Stimulated activated CD4-positive, alpha-beta T cell treated with anti-CD3 and anti-CD28 coated beads, Interleukin-4, amount 100 ng/mL, for 4 hours (primary cell): ENCODE data around the gene CLIP2.
"Not testable (repeated sequence)": the region's sequence is repeated elsewhere in the genome, so short reads cannot be mapped to it uniquely, and the experiment has no call there.

ENCODE experiments used
- DNase-seq, 2 experiments: peaks; one replicate each; pipeline ENCODE4 v3.0.0-alpha.2; 2020

The CLIP2 gene

DNA sequence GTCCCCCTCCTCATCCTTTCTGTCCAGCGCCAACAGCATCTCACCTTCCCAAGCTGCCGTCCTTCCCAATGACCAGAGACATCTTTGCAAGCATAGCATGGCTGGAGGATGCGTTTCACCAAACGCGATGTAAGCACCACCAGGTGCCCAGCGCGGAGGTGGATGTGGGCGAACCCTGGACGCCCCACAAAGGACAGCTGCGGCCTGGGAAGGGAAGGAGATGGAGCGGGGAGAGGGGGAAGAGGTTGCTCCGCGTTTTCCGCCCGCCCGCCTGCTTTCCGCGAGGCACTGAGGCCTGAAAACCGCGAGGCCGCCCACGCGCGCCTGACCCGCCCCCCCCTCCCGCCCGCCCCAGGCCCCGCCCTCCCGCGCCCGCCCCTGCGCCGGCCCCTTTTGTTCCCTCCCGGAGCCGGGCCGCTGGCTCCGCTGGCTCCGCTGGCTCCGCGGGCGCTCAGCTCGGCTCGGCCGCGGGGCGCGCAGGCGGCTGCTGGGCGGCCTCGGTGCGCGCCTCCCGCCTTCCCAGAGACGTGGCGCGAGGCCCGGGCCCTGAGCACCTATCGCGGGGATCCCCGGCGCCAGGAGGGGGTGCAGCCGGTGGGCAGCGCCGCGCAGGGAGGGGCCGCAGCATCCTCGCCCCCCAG, at the start of gene CLIP2:
Gene CLIP2, plus strand, starts transcription at position 390 of the 641 bp plus-strand sequence. CDS start 28,140 bp downstream, outside the sequence.
- peak; percentile 76 to 82 for DNase-seq

- DNase-seq = no peak
Measured at GRCh38 chr7:74240482-74240881, 48.7 kb upstream of the CLIP2 start.

GRCh38 chr7:74242122-74242443, 47.1 kb upstream of the CLIP2 start:
- no peak for DNase-seq

DNA sequence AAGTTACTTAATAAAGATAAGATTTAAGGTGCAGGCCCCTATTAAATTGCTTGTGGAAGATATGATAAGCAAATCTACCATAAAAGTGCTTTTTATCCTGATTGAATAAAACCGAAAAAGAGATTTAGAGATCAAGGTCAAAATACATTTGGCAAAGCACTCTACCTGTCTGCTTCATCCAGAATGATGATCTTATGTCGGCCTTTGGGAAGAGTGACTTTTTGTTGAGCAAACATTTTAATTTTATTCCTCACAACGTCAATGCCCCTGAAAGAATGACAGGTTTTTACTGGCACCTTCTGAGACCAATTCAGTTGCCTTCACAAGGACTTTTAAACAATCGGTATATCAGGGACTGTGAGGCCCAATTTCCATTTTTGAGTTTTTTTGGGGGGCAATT, 42.7 kb upstream of the CLIP2 start:
- DNase-seq = no peak

- no peak for DNase-seq
Measured at GRCh38 chr7:74248156-74248555, 41.1 kb upstream of the CLIP2 start.

DNA sequence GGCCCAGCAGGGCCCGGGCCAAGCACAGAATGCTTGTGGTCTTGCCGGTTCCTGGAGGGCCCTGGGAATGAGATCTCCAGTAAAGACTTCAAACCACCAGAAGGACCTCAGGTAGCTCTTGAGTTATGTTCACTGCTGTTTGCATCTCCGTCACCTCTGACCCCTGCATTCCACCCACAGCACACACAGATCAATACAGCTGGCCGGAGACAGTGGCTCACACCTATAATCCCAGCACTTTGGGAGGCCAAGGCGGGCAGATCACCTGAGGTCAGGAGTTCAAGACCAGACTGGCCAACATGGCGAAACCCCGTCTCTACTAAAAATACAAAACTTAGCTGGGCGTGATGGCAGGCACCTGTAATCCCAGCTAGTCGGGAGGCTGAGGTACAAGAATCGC, 40.1 kb upstream of the CLIP2 start:
- DNase-seq = not testable (repeated sequence)

DNA sequence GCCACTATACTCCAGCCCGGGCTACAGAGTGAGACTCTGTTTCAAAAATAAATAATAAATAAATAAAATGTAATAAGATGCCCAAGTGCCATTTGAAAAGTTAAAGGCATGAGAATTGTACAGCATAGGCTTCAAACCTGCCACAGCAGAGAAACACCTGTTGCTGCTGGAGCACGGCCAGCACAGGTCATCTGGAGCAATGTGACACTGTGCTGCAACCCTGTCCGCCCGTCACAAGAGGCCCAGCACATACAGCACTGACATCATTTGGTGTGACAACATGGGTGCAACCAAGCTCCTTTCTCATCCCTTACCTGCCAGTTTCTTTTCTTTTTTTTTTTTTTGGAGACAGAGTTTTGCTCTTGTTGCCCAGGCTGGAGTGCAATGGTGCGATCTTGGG, 36.3 kb upstream of the CLIP2 start:
- DNase-seq = no peak

GRCh38 chr7:74253331-74253730, 35.9 kb upstream of the CLIP2 start:
- no peak for DNase-seq

GRCh38 chr7:74253835-74254128, 35.4 kb upstream of the CLIP2 start:
- no peak for DNase-seq

DNA sequence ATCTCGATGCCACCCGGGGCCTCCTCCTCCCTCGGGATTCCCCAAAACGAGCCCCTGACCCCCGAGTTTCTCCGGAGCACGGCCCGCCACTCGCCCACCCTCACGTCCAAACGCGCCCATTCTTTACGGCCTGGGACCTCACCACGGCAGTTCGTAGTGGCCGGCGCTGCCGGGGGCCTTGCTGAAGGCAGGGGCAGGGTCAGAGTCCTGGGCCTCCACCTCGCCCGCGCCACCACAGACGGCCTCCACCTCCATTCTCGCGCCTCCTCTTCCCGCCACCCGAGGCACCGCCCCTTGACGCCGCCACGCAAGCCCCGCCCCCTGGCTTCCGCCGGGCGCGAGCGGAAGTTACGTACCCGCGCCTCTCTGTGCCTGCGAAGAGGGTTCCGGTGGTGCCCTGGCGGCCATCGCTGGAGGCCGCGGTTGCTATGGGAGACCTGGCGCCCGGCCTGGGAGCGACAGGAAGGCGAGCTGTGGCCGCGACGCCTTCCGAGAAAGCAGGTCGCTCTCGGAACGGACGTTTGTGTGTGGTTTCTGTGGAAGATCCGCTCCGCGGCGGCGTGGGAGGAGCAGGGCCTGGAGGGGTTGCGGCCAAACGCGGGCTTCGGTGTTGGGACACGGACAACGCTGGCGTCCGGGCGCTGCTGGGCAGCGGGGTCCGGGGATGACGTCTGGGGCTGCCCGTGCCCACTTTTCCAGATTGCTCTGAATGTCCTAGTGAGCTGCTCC, 34.9 kb upstream of the CLIP2 start, which contains the start of gene RFC2:
Gene RFC2, minus strand, starts transcription at position 271 of the 729 bp plus-strand sequence. Its CDS starts 16 bp downstream, at position 255.
- DNase-seq = peak; percentile 92 to 97

GRCh38 chr7:74254858-74255379, 34.3 kb upstream of the CLIP2 start:
- DNase-seq = no peak

DNA sequence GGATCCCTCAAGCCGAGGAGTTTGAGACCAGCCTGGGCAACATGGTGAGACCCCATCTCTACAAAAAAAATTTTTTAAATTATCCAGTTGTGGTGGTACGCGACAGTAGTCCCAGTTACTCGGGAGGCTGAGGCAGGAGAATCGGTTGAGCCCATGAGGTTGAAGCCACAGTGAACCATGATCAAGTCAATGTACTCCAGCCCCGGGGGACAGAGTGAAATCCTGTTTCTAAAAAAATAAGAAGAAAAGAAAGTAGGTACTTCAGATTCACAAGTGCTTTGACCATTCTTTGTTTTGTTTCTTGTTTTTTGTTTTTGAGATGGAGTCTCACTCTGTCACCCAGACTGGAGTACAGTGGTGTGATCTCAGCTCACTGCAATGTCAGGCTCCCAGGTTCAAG, 33.7 kb upstream of the CLIP2 start:
- DNase-seq = not testable (repeated sequence)

DNA sequence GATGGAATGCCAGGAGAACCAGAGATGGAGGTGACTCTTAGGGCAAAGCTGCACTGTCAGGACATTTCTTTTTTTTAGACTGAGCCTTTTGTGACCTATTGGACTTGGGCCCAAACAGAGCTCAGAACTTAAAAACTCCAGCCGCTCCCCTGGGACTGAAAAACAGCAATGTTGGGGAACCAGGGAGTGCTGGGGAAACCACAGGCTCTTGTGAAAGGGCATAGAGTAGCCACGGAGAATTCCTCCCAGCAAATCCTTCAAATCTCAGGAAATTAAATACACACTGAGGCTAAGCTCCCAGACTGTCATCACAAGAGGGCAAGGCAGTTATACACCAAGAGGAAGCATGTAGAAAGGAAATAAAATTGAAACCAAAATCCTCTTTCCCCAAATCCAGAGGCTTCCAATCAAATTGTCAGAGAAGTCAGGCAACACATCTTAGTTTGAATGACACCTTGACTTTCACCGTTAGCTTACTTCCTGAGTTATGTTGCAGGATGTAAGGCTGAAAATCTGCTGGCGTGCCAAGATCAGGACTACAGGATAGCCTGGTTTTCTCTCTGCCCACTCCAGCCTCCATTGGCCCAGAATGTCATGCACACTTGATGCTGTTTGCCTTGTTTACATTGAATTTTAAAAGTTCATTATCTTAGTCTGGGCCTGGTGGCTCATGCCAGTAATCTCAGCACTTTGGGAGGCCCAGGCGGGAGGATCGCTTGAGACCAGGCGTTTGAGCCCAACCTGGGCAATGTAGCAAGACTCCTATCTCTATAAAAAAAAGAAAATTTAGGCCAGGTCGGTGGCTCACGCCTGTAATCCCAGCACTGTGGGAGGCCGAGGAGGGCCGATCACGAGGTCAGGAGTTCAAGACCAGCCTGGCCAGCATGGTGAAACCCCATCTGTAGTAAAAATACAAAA, 32.5 kb upstream of the CLIP2 start:
- no peak for DNase-seq

GRCh38 chr7:74258639-74259038, 30.6 kb upstream of the CLIP2 start:
- no peak for DNase-seq

DNA sequence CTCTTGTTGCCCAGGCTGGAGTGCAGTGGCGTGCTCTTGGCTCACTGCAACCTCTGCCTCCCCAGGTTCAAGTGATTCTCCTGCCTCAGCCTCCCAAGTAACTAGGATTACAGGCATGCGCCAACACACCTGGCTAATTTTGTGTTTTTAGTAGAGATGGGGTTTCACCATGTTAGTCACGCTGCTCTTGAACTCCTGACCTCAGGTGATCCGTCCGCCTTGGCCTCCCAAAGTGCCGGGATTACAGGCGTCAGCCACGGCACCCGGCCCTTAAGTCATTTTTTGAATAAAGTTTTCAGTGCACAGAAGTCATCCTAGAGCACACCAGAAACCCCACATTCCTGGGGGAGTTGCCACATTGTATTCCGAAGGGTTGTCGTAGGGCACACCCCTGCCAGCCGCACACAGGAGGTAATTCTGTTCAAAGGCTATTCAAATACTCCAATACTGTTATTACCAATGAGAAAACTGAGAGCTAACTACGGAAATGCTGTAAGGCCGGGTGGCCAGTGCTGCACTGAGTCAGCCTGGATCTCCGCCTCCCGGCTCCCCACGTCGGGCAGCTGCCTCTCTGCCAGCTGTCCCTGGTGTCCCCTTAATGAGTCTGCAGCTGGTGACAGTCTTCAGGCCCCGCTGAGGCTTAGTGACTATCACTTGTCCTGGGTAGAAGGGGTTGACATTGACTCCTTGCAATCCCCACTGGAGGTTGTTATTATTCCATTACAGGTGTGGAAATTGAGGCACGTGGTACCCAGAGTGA, 26.4 kb upstream of the CLIP2 start:
- DNase-seq = no peak

- DNase-seq = no peak
Measured at GRCh38 chr7:74263399-74264120, 25.6 kb upstream of the CLIP2 start.

DNA sequence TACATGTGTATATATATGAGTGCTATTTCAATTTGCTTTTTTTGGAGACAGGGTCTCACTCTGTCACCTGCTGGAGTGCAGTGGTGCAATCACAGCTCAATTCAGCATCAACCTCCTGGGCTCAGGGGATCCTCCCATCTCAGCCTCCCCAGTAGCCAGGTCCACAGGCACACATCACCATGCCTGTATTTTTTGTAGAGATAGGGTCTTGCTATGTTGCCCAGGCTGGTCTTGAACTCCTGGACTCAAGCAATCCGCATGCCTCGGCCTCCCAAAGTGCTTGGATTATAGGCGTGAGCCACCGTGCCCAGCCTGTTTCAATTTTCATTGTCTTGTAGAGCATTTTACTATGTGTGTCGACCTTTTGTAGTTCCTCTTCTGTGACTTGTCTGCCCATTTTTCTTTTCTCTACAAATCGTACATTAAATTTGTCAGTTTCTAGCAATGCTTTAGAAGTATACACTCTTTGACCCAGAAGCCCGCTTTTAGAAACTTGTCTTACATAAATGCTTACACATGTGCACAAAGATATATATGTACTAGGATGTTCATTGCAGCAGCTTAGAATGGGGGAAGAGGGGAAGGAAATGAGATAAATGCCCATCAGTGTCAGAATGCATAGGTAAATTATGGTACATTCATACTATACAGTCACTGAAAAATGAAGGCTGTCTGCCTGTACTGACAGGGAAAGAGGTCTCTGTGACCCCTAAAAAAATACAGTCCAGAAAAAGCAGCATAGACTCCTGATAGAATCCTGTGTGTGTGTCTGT, 22.8 kb upstream of the CLIP2 start:
- no peak for DNase-seq

- DNase-seq = no peak
Measured at GRCh38 chr7:74267756-74268565, 21.2 kb upstream of the CLIP2 start.

GRCh38 chr7:74269757-74270277, 19.4 kb upstream of the CLIP2 start:
- DNase-seq = peak; percentile 50 to 51

GRCh38 chr7:74271742-74272141, 17.5 kb upstream of the CLIP2 start:
- DNase-seq = no peak
